H1 (cell line): ENCODE measurements around the gene ACOT2. TPM values are rescaled to one million over a fixed set of nuclear protein-coding genes. Genes with fewer than 3 reads are reported as not detected.
A peak's percentile ranks its signal among the peaks of the same experiment; 100 is the strongest.

Experiments
- CTCF ChIA-PET: fragments of 300-600 bp; sonication (Branson Sonifier 250); formaldehyde crosslinking; loops from one replicate; lab custom pipeline; 2021; ENCODE audit not compliant: partially characterized antibody; lab: Charles Lee
- POLR2A ChIA-PET: fragments of 300-600 bp; sonication (Branson Sonifier 250); formaldehyde crosslinking; loops from one replicate; lab custom pipeline; 2021; ENCODE audit warnings: inconsistent platforms; ENCODE audit not compliant: partially characterized antibody; lab: Charles Lee
- DNase-seq, 2 experiments: peaks; one replicate each; pipeline versions ENCODE4 v3.0.0 to v3.0.0-alpha.2; 2010 to 2022; ENCODE audit warnings: low spot score in 2 of 2, low read depth in 1 of 2, mixed read lengths in 1 of 2
- FAIRE-seq: peaks from 2 replicates; lab custom pipeline; 2011; peaks lifted over from hg19 to GRCh38; lab: Jason Lieb, UNC
- H2AFZ ChIP-seq: 2 replicates; pipeline ENCODE4 v1.8.1; 2012; ENCODE audit warnings: low read length, inconsistent platforms
- H2AK5ac ChIP-seq: 2 replicates; pipeline ENCODE4 v1.6.1; 2013; ENCODE audit warnings: low read depth, low read length
- H2BK120ac ChIP-seq: replicated peaks from 2 replicates; pipeline ENCODE3; 2013; ENCODE audit warnings: low read depth, low read length, inconsistent platforms
- H2BK12ac ChIP-seq: 2 replicates; pipeline ENCODE4 v1.6.1; 2013; ENCODE audit warnings: low read depth, low read length
- H2BK15ac ChIP-seq: 2 replicates; pipeline ENCODE4 v1.6.1; 2013; ENCODE audit warnings: low read length
- H2BK20ac ChIP-seq: 2 replicates; pipeline ENCODE4 v1.6.1; 2013; ENCODE audit warnings: low read length
- H2BK5ac ChIP-seq: 2 replicates; pipeline ENCODE4 v1.6.1; 2013; ENCODE audit warnings: low read depth, low read length
- H3K14ac ChIP-seq: 2 replicates; pipeline ENCODE4 v1.6.1; 2013; ENCODE audit warnings: inconsistent platforms; ENCODE audit not compliant: insufficient read length
- H3K18ac ChIP-seq: 2 replicates; pipeline ENCODE4 v1.6.1; 2013; ENCODE audit warnings: low read length; ENCODE audit errors: extremely low read depth
- H3K23ac ChIP-seq: 2 replicates; pipeline ENCODE4 v1.6.1; 2013; ENCODE audit warnings: inconsistent platforms; ENCODE audit not compliant: insufficient read length
- H3K23me2 ChIP-seq: 2 replicates; pipeline ENCODE4 v1.6.1; 2013; ENCODE audit warnings: low read depth, low read length
- H3K27ac ChIP-seq: 2 replicates; pipeline ENCODE4 v1.6.1; 2011; ENCODE audit warnings: low read depth, low read length, inconsistent platforms
- H3K27me3 ChIP-seq, 4 experiments: replicated peaks in 1 of 4; 1 replicate in 1 of 4; 2 replicates in 3 of 4; pipeline versions ENCODE4 v1.6.1 to v1.8.1; 2011 to 2013; ENCODE audit warnings: low read length in 3 of 4, mild to moderate bottlenecking in 3 of 4, inconsistent platforms in 2 of 4, mixed read lengths in 2 of 4, moderate library complexity in 1 of 4; ENCODE audit not compliant: control insufficient read depth in 3 of 4, insufficient read depth in 3 of 4; ENCODE audit errors: extremely low read depth in 1 of 4
- H3K36me3 ChIP-seq, 4 experiments: 2 replicates each; pipeline versions ENCODE4 v1.6.1 to v1.8.1; 2011 to 2013; ENCODE audit warnings: mild to moderate bottlenecking in 4 of 4, low read length in 3 of 4, moderate library complexity in 2 of 4, control low read depth in 1 of 4, inconsistent platforms in 1 of 4; ENCODE audit not compliant: insufficient read depth in 4 of 4, control insufficient read depth in 2 of 4
- H3K4ac ChIP-seq: replicated peaks from 2 replicates; pipeline ENCODE3; 2013; ENCODE audit warnings: low read length, low read depth, mixed read lengths, inconsistent platforms; ENCODE audit not compliant: insufficient read length
- H3K4me1 ChIP-seq, 4 experiments: replicated peaks in 1 of 4; 1 replicate in 1 of 4; 2 replicates in 3 of 4; pipeline versions ENCODE4 v1.6.1 to v1.8.1; 2011 to 2013; ENCODE audit warnings: low read length in 3 of 4, inconsistent platforms in 2 of 4, mixed read lengths in 1 of 4; ENCODE audit not compliant: insufficient read depth in 4 of 4, control insufficient read depth in 3 of 4
- H3K4me2 ChIP-seq, 2 experiments: 2 replicates each; pipeline versions ENCODE4 v1.6.1 to v1.8.1; 2011 to 2013; ENCODE audit warnings: low read depth in 2 of 2, low read length in 2 of 2, control low read depth in 1 of 2, inconsistent platforms in 1 of 2, mild to moderate bottlenecking in 1 of 2; ENCODE audit not compliant: insufficient read depth in 1 of 2
- H3K4me3 ChIP-seq, 4 experiments: fragments of 200-600, 300-600 bp in 1 of 4; sonication (generic), shearing (Covaris generic), sonication (Bioruptor Twin) in 1 of 4; 2 replicates each; pipeline versions ENCODE4 v1.5.1 to v1.8.1; 2011 to 2016; ENCODE audit warnings: low read length in 4 of 4, low read depth in 3 of 4, control low read depth in 2 of 4, inconsistent platforms in 2 of 4, mild to moderate bottlenecking in 2 of 4, mixed read lengths in 1 of 4, moderate library complexity in 1 of 4; ENCODE audit not compliant: insufficient read depth in 2 of 4; ENCODE audit errors: extremely low read depth in 1 of 4
- H3K56ac ChIP-seq: replicated peaks from 2 replicates; pipeline ENCODE3; 2013; ENCODE audit warnings: low read depth, mild to moderate bottlenecking, mixed read lengths, low read length, inconsistent platforms; ENCODE audit not compliant: insufficient read length
- H3K79me1 ChIP-seq: 2 replicates; pipeline ENCODE4 v1.6.1; 2013; ENCODE audit warnings: low read depth, low read length, control low read depth
- H3K79me2 ChIP-seq, 2 experiments: 2 replicates each; pipeline versions ENCODE4 v1.6.1 to v1.8.1; 2012 to 2013; ENCODE audit warnings: low read length in 2 of 2, mild to moderate bottlenecking in 2 of 2, inconsistent platforms in 1 of 2; ENCODE audit not compliant: insufficient read depth in 2 of 2, control insufficient read depth in 1 of 2
- H3K9ac ChIP-seq, 4 experiments: replicated peaks in 1 of 4; 1 replicate in 1 of 4; 2 replicates in 3 of 4; pipeline versions ENCODE4 v1.6.1 to v1.8.1; 2011 to 2013; ENCODE audit warnings: low read depth in 3 of 4, low read length in 3 of 4, control low read depth in 2 of 4, mild to moderate bottlenecking in 2 of 4, moderate library complexity in 2 of 4, inconsistent platforms in 1 of 4; ENCODE audit errors: extremely low read depth in 1 of 4
- H3K9me3 ChIP-seq, 2 experiments: 2 replicates each; pipeline versions ENCODE4 v1.6.1 to v1.8.1; 2012 to 2013; ENCODE audit warnings: mild to moderate bottlenecking in 2 of 2, moderate library complexity in 2 of 2, control low read depth in 1 of 2, inconsistent platforms in 1 of 2, low read depth in 1 of 2, low read length in 1 of 2, mixed read lengths in 1 of 2; ENCODE audit not compliant: insufficient read depth in 2 of 2
- H4K20me1 ChIP-seq, 2 experiments: replicated peaks in 1 of 2; 2 replicates each; pipeline versions ENCODE3 to v1.8.1; 2011 to 2013; ENCODE audit warnings: inconsistent platforms in 2 of 2, low read length in 2 of 2, mild to moderate bottlenecking in 1 of 2; ENCODE audit not compliant: insufficient read depth in 2 of 2, control insufficient read depth in 1 of 2
- H4K5ac ChIP-seq: 2 replicates; pipeline ENCODE4 v1.6.1; 2013; ENCODE audit warnings: low read length, low read depth, mixed read lengths, inconsistent platforms; ENCODE audit not compliant: insufficient read length
- H4K8ac ChIP-seq: 2 replicates; pipeline ENCODE4 v1.8.0; 2013; ENCODE audit warnings: mild to moderate bottlenecking, moderate library complexity, low read length, inconsistent platforms; ENCODE audit not compliant: insufficient read depth; ENCODE audit errors: extremely low read depth
- H4K91ac ChIP-seq: replicated peaks from 2 replicates; pipeline ENCODE3; 2013; ENCODE audit warnings: low read length, mixed read lengths, inconsistent platforms; ENCODE audit not compliant: insufficient read length
- CHD1 ChIP-seq: IDR thresholded peaks from 2 replicates; pipeline ENCODE4 v1.6.1; 2012; ENCODE audit warnings: low read depth, low read length, improper control_type of control experiment
- CTBP2 ChIP-seq: IDR thresholded peaks from 2 replicates; pipeline ENCODE4 v1.7.0; 2011; ENCODE audit warnings: borderline replicate concordance, mild to moderate bottlenecking, moderate library complexity, mixed read lengths, low read length; ENCODE audit not compliant: insufficient read depth, insufficient read length
- SIN3A ChIP-seq, 2 experiments: IDR thresholded peaks in 1 of 2; conservative IDR thresholded peaks in 1 of 2; 2 replicates each; pipeline ENCODE4 v1.6.1; 2011 to 2012; ENCODE audit warnings: low read length in 2 of 2, improper control_type of control experiment in 1 of 2, low read depth in 1 of 2, mild to moderate bottlenecking in 1 of 2
- SP2 ChIP-seq: IDR thresholded peaks from 2 replicates; pipeline ENCODE4 v1.6.1; 2012; ENCODE audit warnings: mild to moderate bottlenecking, low read length, inconsistent platforms
- SP4 ChIP-seq: IDR thresholded peaks from 2 replicates; pipeline ENCODE4 v1.6.1; 2012; ENCODE audit warnings: low read length, inconsistent platforms
- TEAD4 ChIP-seq: IDR thresholded peaks from 2 replicates; pipeline ENCODE4 v1.6.1; 2012; ENCODE audit warnings: low read depth, low read length, inconsistent platforms, mixed read lengths
- USF2 ChIP-seq: IDR thresholded peaks from 2 replicates; pipeline ENCODE4 v1.6.1; 2011; ENCODE audit warnings: low read length, improper control_type of control experiment
- WGBS, 2 experiments: shearing (Covaris generic) in 1 of 2; methylation state at CpG; one replicate each; pipeline versions ENCODE4 v1.1.6 to v1.1.7; 2013 to 2015; ENCODE audit warnings: low lambda C conversion rate in 2 of 2, mixed read lengths in 2 of 2, inconsistent platforms in 1 of 2, low coverage in 1 of 2, missing lambda C conversion rate in 1 of 2; ENCODE audit not compliant: insufficient replicate concordance in 2 of 2, insufficient coverage in 1 of 2, insufficient read length in 1 of 2; ENCODE audit errors: extremely low coverage in 1 of 2, missing lambda C conversion rate in 1 of 2; 5-methylcytosine and 5-hydroxymethylcytosine counted together
- polyA plus RNA-seq, 7 experiments: library from polyadenylated mRNA; depleted of rRNA in 3 of 7; stranded (reverse) in 5 of 7; unstranded in 2 of 7; fragments of >200 nt in 5 of 7; fragments of 200-250 nt in 2 of 7; gene quantifications; 1 replicate in 5 of 7; 2 replicates in 1 of 7; 4 replicates in 1 of 7; pipeline versions ENCODE4 v1.2.1 to v1.2.3, GENCODE V29; 2011 to 2013; ENCODE audit warnings: missing spikeins in 2 of 7, mixed read lengths in 2 of 7
- total RNA-seq: library from RNA; stranded (reverse); fragmentation: NEBNext Ultra II Directional; extraction: Animal tissue kit (Norgen Biotek cat#: 25700); gene quantifications from 2 replicates; pipeline ENCODE4 v1.2.1, GENCODE V29; 2021

The ACOT2 gene
- total and polyA plus RNA-seq, 2 of the 8 experiments (the other 6 are each of a cell fraction or from before 2014, with no cell fraction given): 5.8 to 5.9 TPM

GRCh38 chr14:73610687-73611086 is 41.7 kb downstream of the ACOT2 start:
- H3K4me2 ChIP-seq: no peak overlapping the region
- no peak overlapping the region for H4K91ac ChIP-seq
- no peak for FAIRE-seq
- ChIA-PET POLR2A (no interaction called here), CTCF (interaction anchor here (1.0 kb wide), 1 partner anchor 22 kb away, joined by 3 read pairs; no protein-coding TSS in a partner anchor)
- H2BK20ac ChIP-seq: no peak overlapping the region
- no peak overlapping the region for H3K4ac ChIP-seq
- H2AFZ ChIP-seq: no peak overlapping the region
- H4K5ac ChIP-seq: no peak overlapping the region
- no peaks in the 10 kb centered on the region for H3K79me1 ChIP-seq
- H3K56ac ChIP-seq: no peak overlapping the region
- H3K36me3 ChIP-seq: no peaks in the 10 kb centered on the region
- no peak for TF ChIP-seq SP2
- no peak for TF ChIP-seq CTBP2
- no peak for TF ChIP-seq TEAD4
- no peak for TF ChIP-seq SIN3A (conservative IDR thresholded peaks at IDR 0.05 in 1 of 2, IDR thresholded peaks at IDR 0.05 in 1 of 2; ENCODE audit: low read depth in 1 of 2, low read length in 2 of 2)
- no peak for TF ChIP-seq CHD1
- 0 out of 2 replicates have a peak, but pooled peaks have one; percentile 33 for TF ChIP-seq USF2
- no peak for TF ChIP-seq SP4
- no peaks in the 10 kb centered on the region for H3K4me1 ChIP-seq
- H2BK15ac ChIP-seq: no peak overlapping the region
- H3K4me3 ChIP-seq: no peak overlapping the region
- H3K18ac ChIP-seq: no peak overlapping the region
- no peak overlapping the region for H2BK5ac ChIP-seq
- no peak overlapping the region for H2BK120ac ChIP-seq
- no peak overlapping the region for H2AK5ac ChIP-seq
- H3K23me2 ChIP-seq: peaks cover 4% of the 10 kb centered on the region; the same call in 1 of the 2 replicates
- H3K79me2 ChIP-seq: no peaks in the 10 kb centered on the region
- 82% methylated on average over 2 of the region's 2 CpGs; no CpG with 5 or more reads in 1 of the 2 experiments for WGBS, 2 experiments
- no peak overlapping the region for H4K8ac ChIP-seq
- peaks cover 0 to 24% (median 10%) of the 10 kb centered on the region in 4 experiments; a peak in 5 of 7 replicates for H3K27me3 ChIP-seq
- DNase-seq: no peak
- H4K20me1 ChIP-seq: no peaks in the 10 kb centered on the region
- no peak overlapping the region for H3K9ac ChIP-seq
- no peak overlapping the region for H3K23ac ChIP-seq
- H2BK12ac ChIP-seq: no peak overlapping the region
- H3K9me3 ChIP-seq: peaks cover 3 to 6% of the 10 kb centered on the region in 2 experiments; a peak in 1 of 4 replicates
- no peak overlapping the region for H3K14ac ChIP-seq
- no peak overlapping the region for H3K27ac ChIP-seq
